Left ventricle myocardium inferior (tissue), 1 donor: ENCODE data around the gene SMARCD1. TPM values are rescaled to one million over a fixed set of nuclear protein-coding genes. Genes with fewer than 3 reads are reported as not detected.

Experiments
- DNase-seq: peaks from one replicate; pipeline ENCODE4 v3.0.0-alpha.2; 2020
- H3K27ac ChIP-seq: fragments of 200-600 bp; replicated peaks from 2 replicates; pipeline ENCODE4 v1.8.0; 2021
- H3K27me3 ChIP-seq: fragments of 200-600 bp; 2 replicates; pipeline ENCODE4 v1.8.0; 2021; ENCODE audit warnings: low read depth
- H3K36me3 ChIP-seq: fragments of 200-600 bp; 2 replicates; pipeline ENCODE4 v1.8.0; 2021
- H3K4me1 ChIP-seq: fragments of 200-600 bp; 2 replicates; pipeline ENCODE4 v1.8.0; 2021
- H3K4me3 ChIP-seq: fragments of 200-600 bp; 2 replicates; pipeline ENCODE4 v1.8.0; 2021; ENCODE audit warnings: mild to moderate bottlenecking, moderate library complexity
- H3K9me3 ChIP-seq: fragments of 200-600 bp; replicated peaks from 2 replicates; pipeline ENCODE4 v1.8.0; 2021
- CTCF ChIP-seq: fragments of 200-600 bp; IDR thresholded peaks from 2 replicates; pipeline ENCODE4 v1.8.0; 2021; ENCODE audit warnings: antibody characterized with exemption, mild to moderate bottlenecking, borderline replicate concordance
- intact Hi-C: fragments of 100-400 bp; cut with micrococcal nuclease; formaldehyde crosslinking; loops from one replicate; pipeline ENCODE4 v1.11.0; 2022
- total RNA-seq: library from RNA; stranded (reverse); fragmentation: NEBNext Ultra II Directional; extraction: Animal tissue kit (Norgen Biotek cat#: 25700); gene quantifications from one replicate; pipeline ENCODE4 v1.2.1, GENCODE V29; 2021
- donor health status: DM: no; HTN: yes; CAD: no; lungs with severe emphysema.

SMARCD1 gene
- total RNA-seq, 1 donor from 2014 or later: 15.4 TPM

- no peaks in the 10 kb centered on the region for H3K9me3 ChIP-seq
- H3K27ac ChIP-seq: no peak overlapping the region
- H3K36me3 ChIP-seq: no peaks in the 10 kb centered on the region
- no peak for TF ChIP-seq CTCF
- no peak for DNase-seq
- peaks cover 22% of the 10 kb centered on the region for H3K4me1 ChIP-seq
- peak overlapping the region; percentile 78 for H3K4me3 ChIP-seq
- peaks cover 61% of the 10 kb centered on the region for H3K27me3 ChIP-seq
- intact Hi-C loops: loop anchor here (5.0 to 10.0 kb wide), 2 partner anchors 91 to 193 kb away; no protein-coding TSS in a partner anchor
These were observed 27.1 kb upstream of the SMARCD1 start for GRCh38 chr12:50057896-50058670.

GRCh38 chr12:50058743-50059312, 26.3 kb upstream of the SMARCD1 start:
- Histone ChIP-seq H3K27me3 (peaks cover 60% of the 10 kb centered on the region), H3K36me3 (no peaks in the 10 kb centered on the region), H3K4me3 (no peak overlapping the region), H3K9me3 (no peaks in the 10 kb centered on the region), H3K27ac (no peak overlapping the region), H3K4me1 (peaks cover 22% of the 10 kb centered on the region)
- intact Hi-C loops: loop anchor here (5.0 to 10.0 kb wide), 2 partner anchors 92 to 194 kb away; no protein-coding TSS in a partner anchor
- TF ChIP-seq CTCF: no peak
- no peak for DNase-seq

GRCh38 chr12:50059440-50060119, 25.6 kb upstream of the SMARCD1 start:
- Histone ChIP-seq H3K4me1 (peaks cover 22% of the 10 kb centered on the region), H3K4me3 (no peak overlapping the region), H3K27me3 (peaks cover 60% of the 10 kb centered on the region), H3K9me3 (no peaks in the 10 kb centered on the region), H3K27ac (no peak overlapping the region), H3K36me3 (no peaks in the 10 kb centered on the region)
- intact Hi-C loops: loop anchor here (5.0 to 10.0 kb wide), 2 partner anchors 92 to 195 kb away; no protein-coding TSS in a partner anchor
- DNase-seq: no peak
- TF ChIP-seq CTCF: no peak

GRCh38 chr12:50060120-50060468, 25.0 kb upstream of the SMARCD1 start:
- Histone ChIP-seq H3K27ac (no peak overlapping the region), H3K4me3 (no peak overlapping the region), H3K9me3 (no peaks in the 10 kb centered on the region), H3K4me1 (peaks cover 22% of the 10 kb centered on the region), H3K27me3 (peaks cover 55% of the 10 kb centered on the region), H3K36me3 (no peaks in the 10 kb centered on the region)
- intact Hi-C loops: no loop called here
- TF ChIP-seq CTCF: no peak
- DNase-seq: no peak

- Histone ChIP-seq H3K27ac (no peak overlapping the region), H3K4me3 (no peak overlapping the region), H3K9me3 (no peaks in the 10 kb centered on the region), H3K4me1 (peaks cover 19% of the 10 kb centered on the region), H3K27me3 (peaks cover 44% of the 10 kb centered on the region), H3K36me3 (no peaks in the 10 kb centered on the region)
- intact Hi-C loops: no loop called here
- TF ChIP-seq CTCF: no peak
- no peak for DNase-seq
These were observed 24.0 kb upstream of the SMARCD1 start for GRCh38 chr12:50061171-50061570.
